HG03378 (cell line): Measurements from ENCODE around the gene KCNH2.
"Not testable (repeated sequence)": the region's sequence is repeated elsewhere in the genome, so short reads cannot be mapped to it uniquely, and the experiment has no call there.

Experiments used
- ATAC-seq: cut with Tn5 transposase; IDR thresholded peaks from one replicate; pipeline ENCODE4 v1.9.1; 2021; ENCODE audit warnings: mild to moderate bottlenecking, moderate library complexity; ENCODE audit not compliant: unreplicated experiment

The KCNH2 gene

GRCh38 chr7:150978126-150978789 is at the start of gene KCNH2:
Gene KCNH2, minus strand, starts transcription at chr7:150978321. Its CDS starts 408 bp downstream, at chr7:150977913.
- no peak for ATAC-seq

- not testable (repeated sequence) for ATAC-seq
Measured at GRCh38 chr7:151027728-151028130, 49.6 kb upstream of the KCNH2 start.

GRCh38 chr7:151026771-151027727 is 48.9 kb upstream of the KCNH2 start:
- not testable (repeated sequence) for ATAC-seq

- ATAC-seq: no peak
Measured at GRCh38 chr7:151025924-151026671, 48.0 kb upstream of the KCNH2 start.

GRCh38 chr7:151024435-151025056 is 46.4 kb upstream of the KCNH2 start, which contains the start of gene ATG9B:
Gene ATG9B, minus strand, starts transcription at chr7:151024494. Its CDS starts 71 bp downstream, at chr7:151024423.
- ATAC-seq: no peak

- ATAC-seq: no peak
Measured at GRCh38 chr7:151023232-151023631, 45.1 kb upstream of the KCNH2 start.

GRCh38 chr7:151020231-151020630 is 42.1 kb upstream of the KCNH2 start:
- no peak for ATAC-seq

GRCh38 chr7:151019130-151019447 is 41.0 kb upstream of the KCNH2 start:
- no peak for ATAC-seq

GRCh38 chr7:151018421-151019129 is 40.5 kb upstream of the KCNH2 start:
- ATAC-seq: no peak

GRCh38 chr7:151017953-151018420 is 39.9 kb upstream of the KCNH2 start:
- no peak for ATAC-seq

- ATAC-seq: no peak
Measured at GRCh38 chr7:151017370-151017952, 39.3 kb upstream of the KCNH2 start.

- ATAC-seq: no peak
Measured at GRCh38 chr7:151016942-151017341, 38.8 kb upstream of the KCNH2 start.

GRCh38 chr7:151016505-151016904 is 38.4 kb upstream of the KCNH2 start:
- no peak for ATAC-seq

- no peak for ATAC-seq
Measured at GRCh38 chr7:151015967-151016366, 37.8 kb upstream of the KCNH2 start.

- no peak for ATAC-seq
Measured at GRCh38 chr7:151014950-151015349, 36.8 kb upstream of the KCNH2 start.

- no peak for ATAC-seq
Measured at GRCh38 chr7:151013733-151014497, 35.8 kb upstream of the KCNH2 start.

GRCh38 chr7:151013356-151013732 is 35.2 kb upstream of the KCNH2 start:
- no peak for ATAC-seq

- ATAC-seq: no peak
Measured at GRCh38 chr7:151012911-151013347, 34.8 kb upstream of the KCNH2 start.
